B cell (primary cell): ENCODE measurements around the gene TM4SF5. TPM values are rescaled to one million over a fixed set of nuclear protein-coding genes. Genes with fewer than 3 reads are reported as not detected.

Source experiments
- ATAC-seq: fragments of 200-7000 bp; cut with Tn5 transposase; one replicate; pipeline ENCODE4 v1.10.0; 2021; ENCODE audit warnings: low read depth, mild to moderate bottlenecking, moderate number of reproducible peaks, moderate library complexity
- CTCF ChIA-PET: fragments of 350-600 bp; sonication (Branson Sonifier 250); formaldehyde crosslinking; loops from one replicate; lab custom pipeline; 2021; ENCODE audit warnings: antibody characterized with exemption, inconsistent platforms; lab: Charles Lee
- POLR2A ChIA-PET: fragments of 350-600 bp; sonication (Branson Sonifier 250); formaldehyde crosslinking; loops from one replicate; lab custom pipeline; 2021; ENCODE audit warnings: antibody characterized with exemption; lab: Charles Lee
- DNase-seq: peaks from one replicate; pipeline ENCODE4 v3.0.0; 2013
- H2AFZ ChIP-seq: 2 replicates; pipeline ENCODE4 v1.6.1; 2012; ENCODE audit warnings: mild to moderate bottlenecking, low read depth, low read length; ENCODE audit not compliant: insufficient read depth, poor library complexity, severe bottlenecking
- H3K27ac ChIP-seq, 2 donors: 1 replicate in 1 of 2; 2 replicates in 1 of 2; pipeline ENCODE4 v1.5.1; 2012 to 2013; ENCODE audit warnings: low read length in 2 of 2, mild to moderate bottlenecking in 2 of 2, moderate library complexity in 1 of 2
- H3K27me3 ChIP-seq, 4 experiments: fragments of 200-600 bp in 1 of 4; sonication (generic) in 1 of 4; replicated peaks in 1 of 4; 1 replicate in 2 of 4; 2 replicates in 2 of 4; pipeline versions ENCODE4 v1.6.1 to v1.7.0; 2013 to 2016; ENCODE audit warnings: low read length in 3 of 4, mild to moderate bottlenecking in 2 of 4, mixed read lengths in 1 of 4, moderate library complexity in 1 of 4; ENCODE audit not compliant: insufficient read depth in 4 of 4, control insufficient read depth in 3 of 4; ENCODE audit errors: control extremely low read depth in 1 of 4
- H3K36me3 ChIP-seq, 2 experiments: replicated peaks in 1 of 2; 1 replicate in 1 of 2; 2 replicates in 1 of 2; pipeline versions ENCODE4 v1.6.1 to v1.7.1; 2013; ENCODE audit warnings: low read length in 1 of 2; ENCODE audit not compliant: insufficient read depth in 2 of 2, control insufficient read depth in 1 of 2; ENCODE audit errors: control extremely low read depth in 1 of 2, extremely low read depth in 1 of 2
- H3K4me1 ChIP-seq, 2 donors: fragments of 200-600 bp in 1 of 2; sonication (generic) in 1 of 2; 1 replicate in 1 of 2; 2 replicates in 1 of 2; pipeline versions ENCODE4 v1.5.1 to v1.6.1; 2013 to 2017; ENCODE audit warnings: low read length in 2 of 2; ENCODE audit not compliant: control insufficient read depth in 2 of 2, insufficient read depth in 2 of 2
- H3K4me2 ChIP-seq: replicated peaks from 2 replicates; pipeline ENCODE3; 2012; ENCODE audit warnings: mild to moderate bottlenecking, low read depth, low read length; ENCODE audit not compliant: poor library complexity, severe bottlenecking
- H3K4me3 ChIP-seq, 5 experiments: fragments of 200-600 bp in 1 of 5; sonication (generic) in 1 of 5; 1 replicate in 3 of 5; 2 replicates in 2 of 5; pipeline versions ENCODE4 v1.5.1 to v1.7.0; 2011 to 2016; ENCODE audit warnings: low read length in 4 of 5, mild to moderate bottlenecking in 4 of 5, low read depth in 2 of 5, control low read depth in 1 of 5, moderate library complexity in 1 of 5; ENCODE audit not compliant: insufficient read depth in 1 of 5; ENCODE audit errors: control extremely low read depth in 1 of 5, extremely low read depth in 1 of 5
- H3K79me2 ChIP-seq: fragments of 200-600 bp; sonication (generic); one replicate; pipeline ENCODE4 v1.6.0; 2016; ENCODE audit warnings: low read length; ENCODE audit not compliant: control insufficient read depth, insufficient read depth
- H3K9ac ChIP-seq: fragments of 200-600 bp; sonication (generic); 2 replicates; pipeline ENCODE4 v1.6.1; 2017; ENCODE audit warnings: mild to moderate bottlenecking, low read length, moderate library complexity
- H3K9me3 ChIP-seq, 3 donors: one replicate each; pipeline versions ENCODE4 v1.6.1 to v1.7.1; 2013; ENCODE audit warnings: low read length in 2 of 3; ENCODE audit not compliant: control insufficient read depth in 2 of 3, insufficient read depth in 1 of 3; ENCODE audit errors: control extremely low read depth in 1 of 3
- H4K20me1 ChIP-seq: 2 replicates; pipeline ENCODE4 v1.6.0; 2012; ENCODE audit warnings: mild to moderate bottlenecking, low read length; ENCODE audit not compliant: insufficient read depth, control insufficient read depth, poor library complexity, severe bottlenecking
- H3K27ac Mint-ChIP-seq: one replicate; pipeline ENCODE4 v1.8.0; 2021; ENCODE audit warnings: mixed read lengths
- H3K27me3 Mint-ChIP-seq: one replicate; pipeline ENCODE4 v1.8.0; 2021; ENCODE audit warnings: mixed read lengths
- H3K4me1 Mint-ChIP-seq: one replicate; pipeline ENCODE4 v1.8.0; 2021; ENCODE audit warnings: mixed read lengths
- H3K4me3 Mint-ChIP-seq: one replicate; pipeline ENCODE4 v1.8.0; 2021; ENCODE audit warnings: mixed read lengths
- H3K9me3 Mint-ChIP-seq: one replicate; pipeline ENCODE4 v1.8.0; 2022; ENCODE audit warnings: mixed read lengths; ENCODE audit not compliant: insufficient read depth
- CTCF ChIP-seq: fragments of 200-600 bp; IDR thresholded peaks from one replicate; pipeline ENCODE4 v1.8.0; 2022; ENCODE audit warnings: antibody characterized with exemption, mild to moderate bottlenecking
- EZH2 ChIP-seq: IDR thresholded peaks from 2 replicates; pipeline ENCODE4 v1.6.1; 2012; ENCODE audit warnings: borderline replicate concordance, low read depth, mild to moderate bottlenecking, moderate library complexity, low read length; ENCODE audit not compliant: insufficient read depth, poor library complexity, severe bottlenecking
- WGBS: methylation state at CpG from one replicate; pipeline ENCODE4 v1.1.5; 2013; ENCODE audit warnings: missing lambda C conversion rate; ENCODE audit not compliant: insufficient coverage; 5-methylcytosine and 5-hydroxymethylcytosine counted together
- intact Hi-C: fragments of 100-400 bp; cut with micrococcal nuclease; formaldehyde crosslinking; loops from one replicate; pipeline ENCODE4 v1.10.0; 2022
- polyA plus RNA-seq: library from polyadenylated mRNA; depleted of rRNA; stranded (reverse); fragments of >200 nt; gene quantifications from 2 replicates; pipeline ENCODE4 v1.2.3, GENCODE V29; 2012
- total RNA-seq, 2 donors: library from RNA; stranded (reverse); fragments of 120-200 nt in 1 of 2; gene quantifications; 1 replicate in 1 of 2; 2 replicates in 1 of 2; pipeline versions ENCODE4 v1.2.3 to v1.2.4, GENCODE V29; 2013 to 2022

TM4SF5 gene
- total and polyA plus RNA-seq, 2 donors (not counting 1 experiment from before 2014, with no cell fraction given), result not detected

GRCh38 chr17:4806777-4807604 is 35.3 kb downstream of the TM4SF5 start, which contains the start of gene PLD2:
Gene PLD2, plus strand, starts transcription at chr17:4807152. Its CDS starts 621 bp downstream, at chr17:4807773.
- Histone ChIP-seq H2AFZ (peak within 1 kb of the TSS; percentile 88), H3K36me3 (no peaks in the 10 kb centered on the region), H3K4me2 (peak within 1 kb of the TSS; percentile 92), H3K27ac (peak within 1 kb of the TSS; percentile 55 to 79), H3K79me2 (no peaks in the 10 kb centered on the region), H4K20me1 (no peaks in the 10 kb centered on the region), H3K4me1 (peaks cover 9 to 13% of the 10 kb centered on the region in 2 donors), H3K9ac (peak within 1 kb of the TSS; percentile 78), H3K4me3 (peak within 1 kb of the TSS; percentile 56 to 89 (median 72)), H3K27me3 (no peaks in the 10 kb centered on the region), H3K9me3 (no peaks in the 10 kb centered on the region)
- ChIA-PET POLR2A (interaction anchor here (0.7 to 1.9 kb wide), 3 partner anchors 11 to 191 kb away, joined by 4 to 9 read pairs (median 8); partner anchors contain the start of gene PSMB6), CTCF (interaction anchor here (0.8 to 1.6 kb wide), 3 partner anchors 17 to 63 kb away, joined by 3 to 8 read pairs (median 3); no protein-coding TSS in a partner anchor)
- peak within 1 kb of the TSS; percentile 86 for H3K4me3 Mint-ChIP-seq
- peak; percentile 99 for ATAC-seq
- no peaks in the 10 kb centered on the region for H3K27me3 Mint-ChIP-seq
- intact Hi-C loops, result loop anchor here (1.0 to 5.0 kb wide), 6 partner anchors 11 to 135 kb away; partner anchors contain the start of genes MED11, MINK1, PSMB6 and RNF167
- H3K9me3 Mint-ChIP-seq, result no peaks in the 10 kb centered on the region
- peak; percentile 89 for DNase-seq
- under 1% methylated on average over 98 of the region's 106 CpGs for WGBS
- H3K4me1 Mint-ChIP-seq, result peaks cover 14% of the 10 kb centered on the region
- TF ChIP-seq EZH2, result no peak
- peak within 1 kb of the TSS; percentile 78 for H3K27ac Mint-ChIP-seq

DNA sequence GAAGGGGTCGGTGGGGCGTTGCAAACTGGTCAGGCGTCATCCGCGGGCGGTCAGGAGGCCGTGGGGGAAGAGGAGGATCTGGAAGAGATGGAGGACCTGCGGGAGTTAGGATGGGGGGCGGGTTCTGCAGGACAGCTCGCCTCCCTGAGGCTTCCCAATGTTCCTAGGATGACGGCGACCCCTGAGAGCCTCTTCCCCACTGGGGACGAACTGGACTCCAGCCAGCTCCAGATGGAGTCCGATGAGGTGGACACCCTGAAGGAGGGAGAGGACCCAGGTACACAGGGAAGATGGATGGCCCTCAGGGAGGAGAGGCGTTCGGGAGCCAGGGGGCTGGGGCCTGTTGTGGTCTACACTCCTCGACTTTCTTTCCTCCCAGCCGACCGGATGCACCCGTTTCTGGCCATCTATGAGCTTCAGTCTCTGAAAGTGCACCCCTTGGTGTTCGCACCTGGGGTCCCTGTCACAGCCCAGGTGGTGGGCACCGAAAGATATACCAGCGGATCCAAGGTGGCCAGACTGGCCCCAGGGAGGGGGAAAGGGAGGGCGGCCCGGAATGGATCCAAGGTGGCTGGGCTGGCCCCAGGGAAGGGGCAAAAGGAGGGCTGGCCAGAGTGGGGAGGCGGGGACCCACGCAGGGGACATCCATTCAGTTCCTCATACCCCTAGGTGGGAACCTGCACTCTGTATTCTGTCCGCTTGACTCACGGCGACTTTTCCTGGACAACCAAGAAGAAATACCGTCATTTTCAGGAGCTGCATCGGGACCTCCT is 36.1 kb downstream of the TM4SF5 start:
- H3K27ac Mint-ChIP-seq, result peak overlapping the region; percentile 78
- H3K4me3 Mint-ChIP-seq, result peak overlapping the region; percentile 83
- ChIA-PET CTCF (interaction anchor here (1.6 kb wide), 1 partner anchor 26 kb away, joined by 3 read pairs; no protein-coding TSS in a partner anchor), POLR2A (interaction anchor here (0.7 to 1.9 kb wide), 4 partner anchors 12 to 191 kb away, joined by 3 to 9 read pairs (median 6); partner anchors contain the start of gene PSMB6)
- DNase-seq (no peak), ATAC-seq (no peak)
- Histone ChIP-seq H3K79me2 (no peaks in the 10 kb centered on the region), H3K27ac (peak overlapping the region in 1 of 2 donors; percentile 79), H3K4me2 (peak overlapping the region; percentile 92), H3K36me3 (no peaks in the 10 kb centered on the region), H3K4me3 (peak overlapping the region in 4 of 5 experiments; percentile 62 to 89 (median 76)), H2AFZ (peak overlapping the region; percentile 88), H3K4me1 (peaks cover 9 to 13% of the 10 kb centered on the region in 2 donors), H3K9me3 (no peaks in the 10 kb centered on the region), H3K27me3 (no peaks in the 10 kb centered on the region), H3K9ac (peak overlapping the region; percentile 78), H4K20me1 (no peaks in the 10 kb centered on the region)
- H3K9me3 Mint-ChIP-seq, result no peaks in the 10 kb centered on the region
- no peaks in the 10 kb centered on the region for H3K27me3 Mint-ChIP-seq
- peaks cover 14% of the 10 kb centered on the region for H3K4me1 Mint-ChIP-seq
- WGBS, result 48% methylated on average over 26 of the region's 32 CpGs
- TF ChIP-seq CTCF (no peak), EZH2 (no peak)
- intact Hi-C loops, result loop anchor here (1.0 to 5.0 kb wide), 6 partner anchors 11 to 135 kb away; partner anchors contain the start of genes MED11, MINK1, PSMB6 and RNF167
